Measurements from ENCODE around the gene MFSD6.
"Not testable (repeated sequence)": the region's sequence is repeated elsewhere in the genome, so short reads cannot be mapped to it uniquely, and the experiment has no call there.

MFSD6 gene

GRCh38 chr2:190494600-190495227, 86.6 kb downstream of the MFSD6 start:
- not testable (repeated sequence) for DNase-seq (ENCODE audit: extremely low read depth in 1 of 2, low read depth in 1 of 2)

DNA sequence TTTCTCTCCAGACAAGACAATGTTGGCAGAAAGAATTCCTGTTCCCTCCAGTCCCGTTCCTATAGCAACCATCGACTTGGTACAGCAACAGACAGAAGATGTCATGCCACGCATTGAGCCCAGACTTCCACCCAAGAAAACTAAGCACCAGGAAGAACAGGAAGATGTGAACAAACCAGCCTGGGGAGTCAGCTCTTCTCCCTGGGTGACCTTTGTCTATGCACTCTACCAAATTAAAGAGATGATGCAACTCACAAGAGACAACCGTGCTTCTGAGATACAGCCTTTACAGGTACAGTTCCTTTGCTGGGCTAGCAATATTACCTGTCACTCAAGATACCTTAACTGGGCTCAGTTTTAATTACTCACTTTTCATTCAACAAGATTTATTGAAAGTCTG, 89.3 kb downstream of the MFSD6 start:
- DNase-seq (ENCODE audit: extremely low read depth in 1 of 2, low read depth in 1 of 2) = no peak

DNA sequence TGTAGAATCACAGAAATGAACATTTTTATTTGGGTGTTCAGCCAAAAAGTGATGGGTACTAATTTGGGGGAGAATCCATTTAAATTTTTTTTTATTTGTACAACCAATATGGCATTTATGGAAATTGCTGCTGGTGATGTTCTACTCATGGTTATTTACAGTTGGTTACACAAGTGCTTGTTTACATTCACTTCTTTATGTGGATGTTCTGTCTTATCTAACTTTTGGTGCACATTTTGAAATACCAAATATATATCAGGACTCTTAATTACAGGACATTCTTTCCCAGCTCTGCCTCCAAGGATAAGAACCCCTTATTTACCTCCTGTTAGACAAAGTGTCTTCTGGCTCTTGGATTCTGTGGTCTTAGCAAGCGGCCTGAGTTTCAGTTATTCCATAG, 91.1 kb downstream of the MFSD6 start:
- no peak for DNase-seq (ENCODE audit: extremely low read depth in 1 of 2, low read depth in 1 of 2)

GRCh38 chr2:190500054-190500502, 91.9 kb downstream of the MFSD6 start:
- DNase-seq (ENCODE audit: extremely low read depth in 1 of 2, low read depth in 1 of 2) = no peak

GRCh38 chr2:190501231-190501630, 93.1 kb downstream of the MFSD6 start:
- no peak for DNase-seq (ENCODE audit: extremely low read depth in 1 of 2, low read depth in 1 of 2)

- no peak for DNase-seq (ENCODE audit: extremely low read depth in 1 of 2, low read depth in 1 of 2)
Observed at GRCh38 chr2:190501702-190502407, 93.7 kb downstream of the MFSD6 start.

DNA sequence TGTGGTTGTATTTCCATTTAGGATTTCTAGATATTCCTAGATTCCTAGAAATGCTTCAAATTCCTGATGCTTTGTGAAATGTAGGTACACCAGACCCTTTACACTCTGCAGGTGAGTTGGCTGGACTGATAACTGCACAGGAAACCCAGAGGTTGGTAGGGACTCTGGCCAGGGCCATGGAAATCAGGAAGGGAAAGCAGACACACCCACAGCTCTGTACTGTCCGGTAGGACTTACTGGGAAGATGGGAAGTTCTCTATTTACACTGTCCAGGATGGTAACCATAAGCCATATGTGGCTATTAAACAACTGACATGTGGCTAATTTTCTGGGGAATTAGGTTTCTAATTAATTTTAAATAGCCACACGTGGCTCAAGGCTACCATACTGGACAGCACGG, 94.9 kb downstream of the MFSD6 start:
- no peak for DNase-seq (ENCODE audit: extremely low read depth in 1 of 2, low read depth in 1 of 2)

DNA sequence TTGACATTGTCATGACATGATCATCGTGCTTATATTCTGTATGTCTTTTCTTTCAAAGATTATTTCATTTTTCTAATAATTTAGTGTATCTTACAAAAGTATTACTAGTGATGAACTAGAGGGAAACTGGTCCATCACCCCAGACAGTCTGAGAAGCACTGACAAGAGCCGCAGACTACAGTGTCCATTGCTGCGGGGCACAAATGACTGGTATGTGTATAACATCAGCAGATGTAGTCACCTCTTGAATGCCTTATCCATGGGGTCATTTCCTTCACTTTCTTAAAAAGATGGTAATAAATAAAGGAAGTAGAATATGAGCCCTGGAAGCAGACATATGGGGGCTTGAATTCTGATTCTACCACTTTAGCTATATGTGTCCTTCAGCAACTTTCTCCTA, 96.8 kb downstream of the MFSD6 start:
- DNase-seq (ENCODE audit: extremely low read depth in 1 of 2, low read depth in 1 of 2) = no peak

DNA sequence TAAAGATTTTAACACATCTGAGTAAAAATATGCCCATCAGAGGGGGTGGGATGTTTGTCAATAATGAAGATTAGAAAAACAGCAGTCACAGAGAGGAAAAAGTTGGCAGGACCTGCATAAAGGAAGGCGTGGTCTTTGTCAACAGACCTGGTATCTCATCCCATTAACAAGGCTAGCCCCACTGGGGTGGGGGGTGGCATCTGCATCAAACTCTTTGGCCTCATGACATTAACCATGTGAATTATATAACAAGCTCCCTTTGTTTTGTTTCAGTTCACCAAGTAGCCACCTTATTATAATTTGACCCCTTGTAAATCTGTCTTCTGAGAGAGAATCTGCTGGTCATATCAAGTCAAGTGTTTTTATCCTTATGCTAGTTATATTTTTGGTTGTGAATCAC, 97.5 kb downstream of the MFSD6 start:
- no peak for DNase-seq (ENCODE audit: extremely low read depth in 1 of 2, low read depth in 1 of 2)

DNA sequence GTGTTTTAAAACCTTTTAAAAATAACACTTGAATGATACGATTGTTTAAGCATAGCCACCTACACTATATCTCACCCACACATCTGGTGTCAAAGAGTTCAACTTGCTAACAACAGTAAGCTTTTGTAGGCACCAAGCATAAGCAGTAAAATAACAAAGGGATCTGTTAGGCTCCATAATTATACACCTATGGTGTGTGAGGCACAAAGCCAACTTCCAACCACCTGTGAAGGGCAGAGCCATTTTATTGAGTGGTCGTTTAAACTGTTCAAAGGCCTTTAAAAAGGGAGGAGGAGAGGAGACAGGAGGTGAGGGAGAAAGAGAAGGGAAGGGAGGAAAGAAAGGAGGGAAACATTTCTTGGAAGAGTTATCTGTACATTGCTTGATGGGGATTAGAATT, 98.5 kb downstream of the MFSD6 start:
- DNase-seq (ENCODE audit: extremely low read depth in 1 of 2, low read depth in 1 of 2) = no peak

DNA sequence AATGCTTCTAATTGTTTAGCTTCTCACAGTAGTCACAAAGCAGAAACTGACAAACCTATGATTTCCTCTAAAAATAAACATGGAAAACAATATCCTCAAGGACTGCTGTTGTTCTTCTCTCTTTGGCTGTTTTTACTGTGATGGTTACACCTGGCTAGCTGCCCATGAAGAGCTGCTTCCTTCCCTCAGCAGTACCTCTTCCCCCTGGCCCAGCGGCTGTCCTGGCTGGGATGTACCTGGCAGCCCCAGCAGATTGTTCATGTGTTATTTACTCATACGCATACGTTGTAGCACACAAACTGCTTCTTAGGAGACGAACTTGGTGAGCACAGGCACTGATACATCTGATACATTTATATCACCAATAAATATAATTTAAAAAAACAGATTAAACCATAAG, 99.0 kb downstream of the MFSD6 start:
- no peak for DNase-seq (ENCODE audit: extremely low read depth in 1 of 2, low read depth in 1 of 2)

GRCh38 chr2:190509895-190510294, 101.7 kb downstream of the MFSD6 start:
- not testable (repeated sequence) for DNase-seq (ENCODE audit: extremely low read depth in 1 of 2, low read depth in 1 of 2)

GRCh38 chr2:190511104-190511503, 102.9 kb downstream of the MFSD6 start:
- DNase-seq (ENCODE audit: extremely low read depth in 1 of 2, low read depth in 1 of 2) = no peak

- DNase-seq (ENCODE audit: extremely low read depth in 1 of 2, low read depth in 1 of 2) = no peak
Observed at GRCh38 chr2:190512539-190513095, 104.5 kb downstream of the MFSD6 start.

DNA sequence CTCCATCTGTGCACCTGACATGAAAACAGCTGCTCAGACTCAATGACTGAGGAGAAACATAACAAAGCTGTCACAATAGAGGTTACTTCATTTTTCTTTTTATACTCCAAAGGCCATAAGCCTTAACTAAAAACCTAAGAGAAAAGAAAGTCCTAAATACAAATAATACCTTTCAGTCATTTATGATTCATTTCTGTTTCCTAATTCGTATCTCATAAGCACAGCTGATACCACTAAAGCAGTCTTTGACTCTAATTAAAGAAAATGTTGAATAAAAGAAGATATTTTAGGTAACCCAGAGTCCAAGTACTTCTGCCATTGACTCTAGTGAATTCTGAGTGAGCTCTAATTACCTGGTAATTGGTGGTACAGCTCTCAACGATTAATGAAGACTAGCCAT, 105.7 kb downstream of the MFSD6 start:
- DNase-seq (ENCODE audit: extremely low read depth in 1 of 2, low read depth in 1 of 2) = no peak

DNA sequence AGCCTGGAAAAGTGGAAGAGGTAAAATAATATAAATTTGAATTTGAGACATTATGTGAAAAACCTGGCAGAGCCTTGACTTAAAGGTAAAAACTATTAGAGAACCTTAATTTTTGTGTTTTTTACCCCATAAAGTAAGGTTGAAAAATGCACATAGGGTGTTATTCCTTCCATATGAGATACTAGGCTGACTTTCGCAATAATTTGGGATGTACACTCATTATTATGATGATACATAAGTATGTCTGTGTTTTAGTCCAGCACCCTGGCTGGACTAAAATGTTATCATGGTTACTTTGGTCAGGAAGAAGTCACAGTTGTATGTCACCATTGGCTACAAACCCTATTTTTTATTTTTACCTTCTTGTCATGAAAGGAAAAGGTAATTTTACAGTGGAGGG, 106.5 kb downstream of the MFSD6 start:
- no peak for DNase-seq (ENCODE audit: extremely low read depth in 1 of 2, low read depth in 1 of 2)

GRCh38 chr2:190515687-190516086, 107.5 kb downstream of the MFSD6 start:
- no peak for DNase-seq (ENCODE audit: extremely low read depth in 1 of 2, low read depth in 1 of 2)

DNA sequence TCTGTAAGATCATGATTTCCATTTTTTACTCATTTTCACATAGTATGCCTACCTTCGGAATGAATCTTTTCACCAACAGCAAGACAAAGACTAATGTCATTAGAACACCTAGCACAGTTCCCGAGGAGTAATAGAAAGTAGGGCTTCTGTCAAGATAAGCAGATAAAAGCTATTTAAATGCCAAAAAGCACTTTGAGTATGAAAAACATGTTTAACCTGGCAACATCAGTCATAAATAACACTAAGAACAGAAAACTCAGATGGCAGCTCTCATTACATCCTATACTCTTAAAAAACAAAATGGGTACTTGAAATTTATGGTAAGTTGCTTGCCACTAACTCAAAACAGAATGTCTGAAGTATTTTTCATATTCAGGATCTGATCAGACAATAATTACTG, 109.3 kb downstream of the MFSD6 start:
- no peak for DNase-seq (ENCODE audit: extremely low read depth in 1 of 2, low read depth in 1 of 2)

DNA sequence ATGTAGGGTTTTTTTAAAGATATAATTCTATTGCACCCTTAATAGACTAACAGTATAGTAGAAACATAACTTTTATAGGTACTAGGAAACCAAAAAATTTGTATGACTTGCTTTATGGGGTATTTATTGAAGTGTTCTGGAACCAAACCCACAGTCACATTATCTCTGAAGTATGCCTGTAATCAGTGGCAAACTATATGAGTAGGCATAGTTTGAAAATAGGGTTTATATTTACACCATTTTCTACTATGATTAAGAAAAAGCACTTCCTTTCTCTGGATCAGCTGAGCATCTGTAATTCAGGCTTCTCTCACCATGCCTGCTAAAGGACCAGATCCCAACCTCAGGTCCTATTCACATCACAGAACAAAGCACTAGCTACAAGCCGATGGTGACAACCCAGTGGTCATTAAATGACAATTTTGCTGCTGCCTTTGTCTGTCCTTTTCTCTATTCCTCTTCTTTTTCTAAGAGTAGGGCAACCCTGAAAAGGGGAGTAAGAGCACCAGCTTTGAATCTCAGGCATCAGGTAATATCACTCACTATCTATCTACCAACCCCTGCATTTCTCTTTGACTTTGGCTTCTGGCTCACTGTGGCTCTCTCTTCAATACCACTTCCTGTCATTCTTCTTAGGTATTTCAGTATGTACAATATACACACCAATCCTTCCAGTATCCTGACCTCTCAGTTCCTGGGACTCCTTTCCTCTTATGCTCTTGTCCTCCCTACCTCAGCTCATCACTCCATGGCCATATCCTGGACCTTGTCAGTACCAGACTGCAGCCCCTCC, 112.0 kb downstream of the MFSD6 start:
- no peak for DNase-seq (ENCODE audit: extremely low read depth in 1 of 2, low read depth in 1 of 2)

GRCh38 chr2:190524928-190525327, 116.8 kb downstream of the MFSD6 start:
- DNase-seq (ENCODE audit: extremely low read depth in 1 of 2, low read depth in 1 of 2) = no peak

DNA sequence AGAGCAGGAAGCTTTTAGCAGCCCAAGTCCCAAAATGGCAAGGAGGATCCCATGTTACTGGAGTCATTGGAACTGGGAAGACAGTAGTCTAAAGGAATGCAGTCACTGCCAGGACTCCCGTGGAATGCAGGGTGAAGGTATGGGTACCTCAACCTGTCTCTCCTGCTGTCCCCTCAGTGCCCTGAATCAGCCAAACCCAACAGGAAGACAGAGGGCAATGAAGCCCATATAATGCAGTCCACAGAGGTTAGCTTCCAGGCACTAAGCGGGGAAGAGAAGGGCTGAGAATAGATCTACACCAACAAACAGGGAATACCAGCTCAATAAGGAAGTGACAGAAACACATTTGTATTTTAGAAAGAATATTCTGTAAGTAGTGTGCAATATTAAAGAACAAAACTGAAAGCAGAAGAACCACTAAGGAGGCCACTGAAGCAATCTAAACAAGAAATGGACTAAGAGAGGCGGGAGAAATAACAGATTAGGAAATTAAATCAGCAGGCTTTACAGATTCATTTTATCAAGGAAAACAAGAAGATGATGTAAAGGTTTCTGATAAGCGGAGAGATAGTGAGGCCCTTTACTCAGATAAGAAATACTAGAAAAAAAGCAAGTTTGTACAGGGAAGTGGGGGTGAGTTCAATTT, 118.1 kb downstream of the MFSD6 start:
- DNase-seq (ENCODE audit: extremely low read depth in 1 of 2, low read depth in 1 of 2) = no peak
